ENCODE data around the gene EXT2. TPM values are rescaled to one million over a fixed set of nuclear protein-coding genes. Genes with fewer than 3 reads are reported as not detected.

EXT2 gene
- total RNA-seq, 4 donors from 2014 or later: 56.9 to 152 (median 128) TPM

- no peak for TF ChIP-seq POLR2A (IDR thresholded peaks at IDR 0.05)
- TF ChIP-seq CTCF (IDR thresholded peaks at IDR 0.05): no peak
- Histone ChIP-seq H3K4me3 (no peak overlapping the region), H3K36me3 (peaks cover 0 to 2% (median 0%) of the 10 kb centered on the region in 3 donors), H3K4me1 (no peaks in the 10 kb centered on the region), H3K9me3 (no peaks in the 10 kb centered on the region), H3K27ac (no peak overlapping the region), H3K27me3 (no peaks in the 10 kb centered on the region)
- DNase-seq: no peak
Measured at GRCh38 chr11:44221992-44222391, 126.5 kb downstream of the EXT2 start.

GRCh38 chr11:44223238-44223637 lies 127.8 kb downstream of the EXT2 start:
- Histone ChIP-seq H3K9me3 (no peaks in the 10 kb centered on the region), H3K36me3 (no peaks in the 10 kb centered on the region), H3K4me1 (no peaks in the 10 kb centered on the region), H3K4me3 (no peak overlapping the region), H3K27ac (no peak overlapping the region), H3K27me3 (no peaks in the 10 kb centered on the region)
- DNase-seq: no peak
- no peak for TF ChIP-seq CTCF (IDR thresholded peaks at IDR 0.05)
- TF ChIP-seq POLR2A (IDR thresholded peaks at IDR 0.05): no peak

GRCh38 chr11:44224867-44225501 lies 129.5 kb downstream of the EXT2 start:
- TF ChIP-seq POLR2A (IDR thresholded peaks at IDR 0.05) (no peak), CTCF (IDR thresholded peaks at IDR 0.05) (no peak)

GRCh38 chr11:44226490-44226889 lies 131.0 kb downstream of the EXT2 start:
- no peaks in the 10 kb centered on the region for H3K27me3 ChIP-seq
- TF ChIP-seq CTCF (IDR thresholded peaks at IDR 0.05) (no peak), POLR2A (IDR thresholded peaks at IDR 0.05) (no peak)
- no peak overlapping the region for H3K27ac ChIP-seq
- no peaks in the 10 kb centered on the region for H3K4me1 ChIP-seq
- no peak for DNase-seq
- H3K9me3 ChIP-seq: no peaks in the 10 kb centered on the region
- no peaks in the 10 kb centered on the region for H3K36me3 ChIP-seq
- H3K4me3 ChIP-seq: no peak overlapping the region

More at GRCh38 chr11:44224867-44225501, 129.5 kb downstream of the EXT2 start:
- H3K9me3 ChIP-seq: no peaks in the 10 kb centered on the region
- no peaks in the 10 kb centered on the region for H3K36me3 ChIP-seq
- no peaks in the 10 kb centered on the region for H3K4me1 ChIP-seq
- DNase-seq: no peak
- no peak overlapping the region for H3K4me3 ChIP-seq
- H3K27me3 ChIP-seq: no peaks in the 10 kb centered on the region
- H3K27ac ChIP-seq: no peak overlapping the region

GRCh38 chr11:44226945-44227344 lies 131.5 kb downstream of the EXT2 start:
- TF ChIP-seq CTCF (IDR thresholded peaks at IDR 0.05): no peak
- TF ChIP-seq POLR2A (IDR thresholded peaks at IDR 0.05): no peak
- Histone ChIP-seq H3K4me1 (no peaks in the 10 kb centered on the region), H3K36me3 (peaks cover 0 to 3% (median under 1%) of the 10 kb centered on the region in 3 donors), H3K4me3 (no peak overlapping the region), H3K27ac (no peak overlapping the region), H3K27me3 (no peaks in the 10 kb centered on the region), H3K9me3 (no peaks in the 10 kb centered on the region)
- DNase-seq: no peak
